ENCODE data around the gene EIF4E2.

Gene EIF4E2

DNA sequence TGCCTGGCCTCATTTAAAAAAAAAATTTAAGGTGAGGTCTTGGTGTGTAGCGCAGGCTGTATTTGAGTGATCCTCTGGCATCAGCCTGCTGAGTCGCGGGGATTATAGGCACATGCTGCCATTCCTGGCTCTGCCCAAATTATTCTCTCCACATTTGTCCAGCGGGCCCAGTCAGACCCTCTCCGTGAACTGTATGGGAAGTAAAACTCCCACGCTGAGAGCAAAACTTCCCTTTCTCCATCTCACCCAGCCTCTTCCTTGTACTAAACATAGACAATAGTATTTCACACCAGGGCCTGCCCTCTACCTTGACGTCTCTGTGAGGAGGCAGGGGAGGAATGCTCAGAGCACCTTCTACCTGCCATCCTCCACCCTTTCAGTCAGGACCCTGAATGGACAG, 37.0 kb downstream of the EIF4E2 start:
- Histone ChIP-seq H3K4me3 (ENCODE audit: insufficient read depth in 1 of 2, low read depth in 1 of 2, low read length in 2 of 2) (no peak overlapping the region), H3K4me1 (ENCODE audit: control insufficient read depth, insufficient read depth, low read depth, low read length) (peaks cover 1% of the 10 kb centered on the region), H3K18ac (ENCODE audit: low read depth in 1 of 2, low read length in 2 of 2) (no peak overlapping the region), H2BK15ac (ENCODE audit: low read depth, poor library complexity, severe bottlenecking) (no peak overlapping the region), H3K27me3 (ENCODE audit: control insufficient read depth in 1 of 2, insufficient read depth in 1 of 2, low read length in 2 of 2) (no peaks in the 10 kb centered on the region), H3K23ac (ENCODE audit: low read length in 2 of 2) (no peak overlapping the region), H2BK12ac (ENCODE audit: low read length in 2 of 2) (no peak overlapping the region), H3K9me3 (ENCODE audit: control insufficient read depth, low read length) (no peaks in the 10 kb centered on the region), H3K14ac (ENCODE audit: low read length in 2 of 2) (no peak overlapping the region), H3K79me1 (replicated peaks; ENCODE audit: low read length, poor library complexity, severe bottlenecking) (no peaks in the 10 kb centered on the region), H3K4me2 (ENCODE audit: low read length, poor library complexity, severe bottlenecking) (no peak overlapping the region), H4K8ac (ENCODE audit: low read length) (no peak overlapping the region), H2AK5ac (ENCODE audit: low read length, severe bottlenecking) (no peak overlapping the region), H2BK120ac (ENCODE audit: low read depth, low read length) (no peak overlapping the region), H3K9ac (ENCODE audit: low read length) (no peak overlapping the region), H3K4ac (ENCODE audit: low read depth in 1 of 2, low read length in 2 of 2) (no peak overlapping the region), H4K91ac (ENCODE audit: low read length) (no peak overlapping the region), H2BK5ac (ENCODE audit: low read depth, low read length, poor library complexity, severe bottlenecking) (no peak overlapping the region), H3K36me3 (ENCODE audit: control insufficient read depth in 1 of 2, insufficient read depth in 2 of 2, low read depth in 1 of 2, low read length in 2 of 2) (peaks cover 4 to 22% of the 10 kb centered on the region in 2 experiments), H2AFZ (ENCODE audit: low read depth, low read length) (no peak overlapping the region), H3K27ac (ENCODE audit: low read length, poor library complexity, severe bottlenecking) (no peak overlapping the region)
- WGBS = 93% methylated on average over 7 of the region's 7 CpGs
- DNase-seq = no peak

DNA sequence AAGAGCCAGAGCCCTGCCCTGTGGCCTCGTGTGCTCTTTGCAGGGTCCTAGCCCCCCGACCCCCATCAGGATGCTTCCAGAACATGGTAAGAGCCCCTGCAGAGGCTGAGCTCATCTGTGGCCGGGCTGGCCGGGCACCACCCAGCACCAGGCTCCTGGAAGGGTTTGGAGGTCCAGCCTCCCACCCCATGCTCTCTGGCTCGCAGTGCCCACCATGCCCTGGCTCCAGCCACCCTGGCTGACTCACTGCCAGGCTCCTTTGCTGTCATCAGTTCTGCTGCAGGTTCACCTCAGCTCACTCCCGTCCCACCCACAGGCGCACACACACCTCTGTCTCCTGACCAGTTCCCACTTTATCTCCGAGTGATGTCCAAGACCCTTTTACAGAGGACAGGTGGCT, 37.5 kb downstream of the EIF4E2 start:
- Histone ChIP-seq H3K27me3 (ENCODE audit: control insufficient read depth in 1 of 2, insufficient read depth in 1 of 2, low read length in 2 of 2) (no peaks in the 10 kb centered on the region), H3K9me3 (ENCODE audit: control insufficient read depth, low read length) (no peaks in the 10 kb centered on the region), H3K4ac (ENCODE audit: low read depth in 1 of 2, low read length in 2 of 2) (no peak overlapping the region), H3K4me3 (ENCODE audit: insufficient read depth in 1 of 2, low read depth in 1 of 2, low read length in 2 of 2) (no peak overlapping the region), H4K8ac (ENCODE audit: low read length) (no peak overlapping the region), H3K79me1 (replicated peaks; ENCODE audit: low read length, poor library complexity, severe bottlenecking) (no peaks in the 10 kb centered on the region), H2BK12ac (ENCODE audit: low read length in 2 of 2) (no peak overlapping the region), H3K23ac (ENCODE audit: low read length in 2 of 2) (no peak overlapping the region), H3K14ac (ENCODE audit: low read length in 2 of 2) (no peak overlapping the region), H2BK120ac (ENCODE audit: low read depth, low read length) (no peak overlapping the region), H2AFZ (ENCODE audit: low read depth, low read length) (no peak overlapping the region), H3K27ac (ENCODE audit: low read length, poor library complexity, severe bottlenecking) (no peak overlapping the region), H3K4me2 (ENCODE audit: low read length, poor library complexity, severe bottlenecking) (no peak overlapping the region), H3K36me3 (ENCODE audit: control insufficient read depth in 1 of 2, insufficient read depth in 2 of 2, low read depth in 1 of 2, low read length in 2 of 2) (peaks cover 4 to 17% of the 10 kb centered on the region in 2 experiments), H3K4me1 (ENCODE audit: control insufficient read depth, insufficient read depth, low read depth, low read length) (peaks cover 4% of the 10 kb centered on the region), H2AK5ac (ENCODE audit: low read length, severe bottlenecking) (no peak overlapping the region), H3K9ac (ENCODE audit: low read length) (no peak overlapping the region), H2BK15ac (ENCODE audit: low read depth, poor library complexity, severe bottlenecking) (no peak overlapping the region), H4K91ac (ENCODE audit: low read length) (no peak overlapping the region), H3K18ac (ENCODE audit: low read depth in 1 of 2, low read length in 2 of 2) (no peak overlapping the region), H2BK5ac (ENCODE audit: low read depth, low read length, poor library complexity, severe bottlenecking) (no peak overlapping the region)
- WGBS = 86% methylated on average over 8 of the region's 8 CpGs
- no peak for DNase-seq

DNA sequence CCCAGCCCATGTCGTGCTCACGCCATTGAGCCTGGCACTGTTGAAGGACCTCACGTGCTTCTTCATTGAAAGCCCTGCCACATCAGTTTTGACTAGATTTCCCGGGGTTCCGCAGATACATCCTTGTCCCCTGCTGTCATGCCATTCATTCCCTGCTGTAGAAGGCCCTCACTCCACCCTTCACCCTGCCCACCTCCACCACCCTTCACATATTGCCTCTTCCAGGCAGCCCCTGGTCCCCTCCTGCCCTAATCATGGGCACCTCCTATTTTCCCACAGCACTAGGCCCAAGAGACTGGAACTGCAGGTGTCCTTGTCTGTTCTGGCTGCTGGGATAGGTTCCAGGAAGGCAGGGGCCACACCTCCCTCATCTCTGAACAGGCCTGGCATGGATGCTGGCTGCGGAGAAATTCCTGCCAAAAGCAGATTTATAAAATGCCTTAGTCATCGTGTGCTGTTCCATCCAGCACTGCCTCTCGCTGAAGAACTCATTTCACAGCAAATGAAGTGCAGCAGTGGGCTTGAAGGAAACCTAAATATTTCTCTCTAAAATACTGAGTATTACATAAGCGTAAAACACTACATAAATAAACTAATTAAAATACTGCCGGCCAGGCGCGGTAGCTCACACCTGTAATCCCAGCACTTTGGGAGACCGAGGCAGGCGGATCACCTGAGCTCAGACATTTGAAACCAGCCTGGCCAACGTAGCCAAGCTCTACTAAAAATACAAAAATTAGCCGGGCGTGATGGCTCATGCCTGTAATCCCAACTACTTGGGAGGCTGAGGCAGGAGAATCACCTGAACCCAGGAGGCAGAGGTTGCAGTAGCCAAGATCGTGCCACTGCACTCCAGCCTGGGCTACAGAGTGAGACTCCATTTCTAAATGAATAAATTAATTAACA, 38.4 kb downstream of the EIF4E2 start:
- Histone ChIP-seq H3K4me3 (ENCODE audit: insufficient read depth in 1 of 2, low read depth in 1 of 2, low read length in 2 of 2) (no peak overlapping the region), H2BK120ac (ENCODE audit: low read depth, low read length) (no peak overlapping the region), H3K27me3 (ENCODE audit: control insufficient read depth in 1 of 2, insufficient read depth in 1 of 2, low read length in 2 of 2) (no peaks in the 10 kb centered on the region), H3K18ac (ENCODE audit: low read depth in 1 of 2, low read length in 2 of 2) (no peak overlapping the region), H2BK12ac (ENCODE audit: low read length in 2 of 2) (no peak overlapping the region), H2AFZ (ENCODE audit: low read depth, low read length) (no peak overlapping the region), H3K36me3 (ENCODE audit: control insufficient read depth in 1 of 2, insufficient read depth in 2 of 2, low read depth in 1 of 2, low read length in 2 of 2) (peaks cover 4 to 8% of the 10 kb centered on the region in 2 experiments), H2BK5ac (ENCODE audit: low read depth, low read length, poor library complexity, severe bottlenecking) (no peak overlapping the region), H4K91ac (ENCODE audit: low read length) (no peak overlapping the region), H3K9ac (ENCODE audit: low read length) (peak overlapping the region; percentile 70), H3K4me2 (ENCODE audit: low read length, poor library complexity, severe bottlenecking) (no peak overlapping the region), H3K9me3 (ENCODE audit: control insufficient read depth, low read length) (no peaks in the 10 kb centered on the region), H4K8ac (ENCODE audit: low read length) (no peak overlapping the region), H3K4me1 (ENCODE audit: control insufficient read depth, insufficient read depth, low read depth, low read length) (peaks cover 8% of the 10 kb centered on the region), H2BK15ac (ENCODE audit: low read depth, poor library complexity, severe bottlenecking) (no peak overlapping the region), H3K79me1 (replicated peaks; ENCODE audit: low read length, poor library complexity, severe bottlenecking) (no peaks in the 10 kb centered on the region), H3K23ac (ENCODE audit: low read length in 2 of 2) (no peak overlapping the region), H3K4ac (ENCODE audit: low read depth in 1 of 2, low read length in 2 of 2) (no peak overlapping the region), H3K27ac (ENCODE audit: low read length, poor library complexity, severe bottlenecking) (no peak overlapping the region), H3K14ac (ENCODE audit: low read length in 2 of 2) (no peak overlapping the region), H2AK5ac (ENCODE audit: low read length, severe bottlenecking) (no peak overlapping the region)
- 92% methylated on average over 17 of the region's 18 CpGs for WGBS
- DNase-seq = no peak

DNA sequence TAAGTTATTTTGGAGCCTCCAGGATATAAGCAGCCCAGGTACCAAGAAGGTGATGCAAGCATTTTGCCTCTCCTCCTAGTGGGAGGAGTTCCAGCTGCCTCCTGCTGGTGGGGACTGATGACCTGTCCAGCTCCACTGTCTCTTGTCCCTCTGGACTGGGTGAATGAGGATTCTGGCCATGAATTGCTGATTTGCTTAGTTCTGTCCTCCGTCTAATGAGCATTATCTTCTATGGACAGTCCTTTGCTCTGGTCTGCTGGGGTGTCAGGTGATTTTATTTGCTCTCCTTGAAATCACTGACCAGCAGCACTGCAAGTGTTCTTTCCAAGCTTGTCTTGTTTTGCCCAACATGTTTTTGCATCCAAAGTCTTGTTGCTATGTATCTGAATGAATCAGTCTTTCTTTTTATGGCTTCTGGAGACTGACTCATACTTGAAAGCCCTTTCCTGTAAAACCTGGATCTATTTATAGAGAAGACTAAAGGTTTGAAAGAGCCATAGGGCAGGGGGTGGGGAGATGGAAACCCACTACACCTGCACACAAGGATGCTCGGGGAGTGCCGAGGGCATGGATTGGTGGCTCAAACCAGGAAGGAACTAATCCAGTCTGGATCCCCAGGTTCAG, 42.4 kb downstream of the EIF4E2 start:
- H3K4me2 ChIP-seq (ENCODE audit: low read length, poor library complexity, severe bottlenecking) = no peak overlapping the region
- no peak overlapping the region for H2BK120ac ChIP-seq (ENCODE audit: low read depth, low read length)
- no peaks in the 10 kb centered on the region for H3K36me3 ChIP-seq (ENCODE audit: control insufficient read depth in 1 of 2, insufficient read depth in 2 of 2, low read depth in 1 of 2, low read length in 2 of 2)
- no peak overlapping the region for H3K18ac ChIP-seq (ENCODE audit: low read depth in 1 of 2, low read length in 2 of 2)
- H3K4me3 ChIP-seq (ENCODE audit: insufficient read depth in 1 of 2, low read depth in 1 of 2, low read length in 2 of 2) = no peak overlapping the region
- no peak overlapping the region for H2BK15ac ChIP-seq (ENCODE audit: low read depth, poor library complexity, severe bottlenecking)
- H3K4me1 ChIP-seq (ENCODE audit: control insufficient read depth, insufficient read depth, low read depth, low read length) = peaks cover 8% of the 10 kb centered on the region
- no peak overlapping the region for H2BK5ac ChIP-seq (ENCODE audit: low read depth, low read length, poor library complexity, severe bottlenecking)
- H2AFZ ChIP-seq (ENCODE audit: low read depth, low read length) = no peak overlapping the region
- H3K23ac ChIP-seq (ENCODE audit: low read length in 2 of 2) = no peak overlapping the region
- H3K27me3 ChIP-seq (ENCODE audit: control insufficient read depth in 1 of 2, insufficient read depth in 1 of 2, low read length in 2 of 2) = no peaks in the 10 kb centered on the region
- no peak overlapping the region for H3K14ac ChIP-seq (ENCODE audit: low read length in 2 of 2)
- H2AK5ac ChIP-seq (ENCODE audit: low read length, severe bottlenecking) = no peak overlapping the region
- H4K91ac ChIP-seq (ENCODE audit: low read length) = no peak overlapping the region
- H3K9ac ChIP-seq (ENCODE audit: low read length) = peak overlapping the region; percentile 69
- H4K8ac ChIP-seq (ENCODE audit: low read length) = no peak overlapping the region
- H3K27ac ChIP-seq (ENCODE audit: low read length, poor library complexity, severe bottlenecking) = no peak overlapping the region
- H2BK12ac ChIP-seq (ENCODE audit: low read length in 2 of 2) = no peak overlapping the region
- no peaks in the 10 kb centered on the region for H3K79me1 ChIP-seq (replicated peaks; ENCODE audit: low read length, poor library complexity, severe bottlenecking)
- H3K4ac ChIP-seq (ENCODE audit: low read depth in 1 of 2, low read length in 2 of 2) = no peak overlapping the region
- peak; percentile 84 for DNase-seq
- H3K9me3 ChIP-seq (ENCODE audit: control insufficient read depth, low read length) = no peaks in the 10 kb centered on the region
- 87% methylated on average over 3 of the region's 3 CpGs for WGBS

All from mesenchymal stem cell (in vitro differentiated cells and primary cell).